ENCODE measurements around the gene UGGT1.

GRCh38 chr2:128214251-128214650 is 123.3 kb downstream of the UGGT1 start:
- TF ChIP-seq CTCF (IDR thresholded peaks at IDR 0.05) (no peak), POLR2A (IDR thresholded peaks at IDR 0.05) (no peak)
